GM21619 (cell line): ENCODE results near the gene SNED1.
"Not testable (repeated sequence)": the region's sequence is repeated elsewhere in the genome, so short reads cannot be mapped to it uniquely, and the experiment has no call there.

ENCODE experiments used
- ATAC-seq: cut with Tn5 transposase; IDR thresholded peaks from one replicate; pipeline ENCODE4 v1.9.1; 2021; ENCODE audit not compliant: unreplicated experiment

SNED1 gene

DNA sequence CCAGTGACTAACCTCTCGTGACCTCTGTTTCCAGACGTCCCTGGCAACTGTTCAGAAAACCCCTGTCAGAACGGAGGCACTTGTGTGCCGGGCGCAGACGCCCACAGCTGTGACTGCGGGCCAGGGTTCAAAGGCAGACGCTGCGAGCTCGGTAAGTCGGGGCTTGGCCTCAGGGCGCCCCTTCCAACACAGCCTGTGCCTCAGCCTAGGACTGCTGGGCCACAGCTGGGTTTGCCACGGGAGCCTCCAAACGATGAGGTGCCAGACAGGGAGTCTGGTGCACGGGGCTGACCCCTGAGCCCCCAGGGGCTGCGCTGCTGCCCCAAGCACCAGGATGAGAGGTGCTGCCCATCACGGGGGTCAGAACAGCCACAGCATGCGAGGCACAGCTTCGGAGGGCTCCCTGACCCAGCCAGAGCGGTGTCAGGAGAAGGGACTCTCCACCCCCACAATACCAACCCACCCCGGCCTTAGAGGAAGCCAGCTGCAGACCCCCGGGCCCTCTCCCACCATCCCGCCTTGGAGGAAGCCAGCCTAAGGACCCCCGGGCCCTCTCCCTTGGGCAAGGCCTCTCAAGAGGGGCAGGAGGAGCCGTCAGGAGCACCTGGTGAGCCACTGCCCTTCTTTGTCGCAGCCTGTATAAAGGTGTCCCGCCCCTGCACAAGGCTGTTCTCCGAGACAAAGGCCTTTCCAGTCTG is 83.4 kb downstream of the SNED1 start:
- no peak for ATAC-seq

DNA sequence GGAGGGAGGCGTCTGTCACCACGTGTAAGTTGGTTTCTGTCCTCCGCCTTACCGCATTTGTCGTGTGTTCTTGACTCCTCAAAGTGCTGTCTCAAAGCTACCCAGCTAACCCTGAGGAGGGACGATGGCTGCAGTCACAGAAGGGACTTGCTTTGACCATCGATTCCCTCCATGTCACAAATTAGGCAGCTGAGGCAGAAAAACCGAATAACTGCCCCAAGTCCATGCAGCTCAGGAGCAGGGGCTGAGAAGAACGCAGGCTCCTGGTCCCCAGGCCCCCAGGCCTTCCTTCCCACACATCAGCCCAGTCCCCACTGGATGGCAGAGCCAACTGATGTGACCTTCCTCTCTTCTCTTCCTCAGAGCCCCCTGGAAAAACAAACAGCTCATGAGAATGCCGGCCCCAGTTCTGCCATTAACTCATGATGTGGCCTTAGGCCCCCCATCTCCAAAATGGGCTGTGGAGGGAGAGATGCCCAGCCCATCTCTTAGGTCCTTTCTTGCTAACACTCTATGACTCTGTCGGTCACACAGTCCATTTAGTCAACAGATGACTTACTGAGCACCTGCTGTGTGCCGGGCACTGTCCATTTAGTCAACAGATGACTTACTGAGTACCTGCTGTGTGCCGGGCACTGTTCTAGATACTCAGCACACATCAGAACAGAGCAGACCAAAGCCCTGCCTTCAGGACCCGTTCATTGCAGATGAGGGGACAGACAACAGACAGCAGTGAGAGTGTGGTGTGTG is 84.1 kb downstream of the SNED1 start:
- ATAC-seq, result no peak

DNA sequence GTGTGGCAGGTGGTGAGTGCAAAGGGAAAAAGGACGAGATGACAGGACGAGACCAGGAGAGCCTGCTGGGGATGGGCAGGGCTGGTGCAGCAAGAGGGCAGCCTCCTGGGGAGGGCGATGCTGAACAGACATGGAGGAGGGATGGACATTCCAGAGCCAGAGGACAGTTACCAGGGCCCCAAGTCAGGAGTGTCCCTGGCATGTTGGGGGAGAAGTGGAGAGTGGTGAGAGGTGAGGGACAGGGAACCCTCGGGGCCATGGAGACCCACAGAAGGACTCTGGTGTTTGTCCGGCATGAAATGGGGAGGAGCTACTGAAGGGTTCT is 84.6 kb downstream of the SNED1 start:
- no peak for ATAC-seq

DNA sequence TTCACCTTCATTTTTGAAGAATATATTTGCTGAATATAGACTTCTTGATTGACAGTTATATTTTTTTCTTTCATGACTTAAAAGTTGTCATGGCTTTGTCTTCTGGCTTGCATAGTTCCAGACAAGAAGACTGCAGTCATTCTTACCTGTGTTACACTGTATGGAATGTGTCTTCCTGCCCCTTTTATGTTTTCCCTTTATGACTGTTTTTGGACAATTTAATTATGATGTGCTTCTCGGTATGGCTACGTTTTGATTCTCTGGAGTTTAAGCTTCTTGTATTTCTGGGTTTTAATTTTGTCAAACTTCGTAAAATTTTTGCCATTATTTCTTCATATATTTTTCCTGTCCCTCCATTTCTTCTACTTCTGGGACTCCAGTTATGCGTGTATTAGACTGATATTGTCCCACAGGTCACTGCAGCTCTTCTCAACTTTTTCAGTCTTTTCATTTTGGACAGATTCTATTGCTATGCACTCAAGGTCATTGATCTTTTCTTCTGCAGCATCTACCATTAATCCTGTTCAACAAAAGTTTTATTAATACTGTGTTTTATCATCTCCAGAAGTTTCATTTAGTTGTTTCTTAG is 86.5 kb downstream of the SNED1 start:
- ATAC-seq, result no peak

GRCh38 chr2:241087420-241088268 is 89.2 kb downstream of the SNED1 start:
- peak; percentile 71 for ATAC-seq

DNA sequence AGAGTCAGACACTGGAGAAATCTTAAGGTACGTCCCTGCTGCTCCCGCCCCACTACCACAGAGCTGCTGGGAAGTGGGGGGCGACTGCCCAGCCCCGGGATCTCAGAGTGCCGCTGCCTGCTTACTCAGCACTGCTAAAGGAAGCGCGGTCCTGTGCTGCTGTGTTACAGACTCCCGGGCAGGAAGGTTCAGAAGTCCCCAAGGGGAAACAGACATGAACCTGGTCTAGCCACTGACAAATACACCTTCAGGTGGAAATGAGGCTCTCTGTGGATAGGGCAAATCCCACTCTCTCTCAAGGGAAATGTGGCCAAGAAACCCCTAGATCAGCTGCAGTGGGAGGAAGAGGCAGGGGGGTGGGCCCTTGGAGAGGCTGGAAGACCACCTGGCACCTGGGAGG is 90.0 kb downstream of the SNED1 start:
- peak; percentile 47 for ATAC-seq

GRCh38 chr2:241088791-241089732 is 90.6 kb downstream of the SNED1 start:
- no peak for ATAC-seq

DNA sequence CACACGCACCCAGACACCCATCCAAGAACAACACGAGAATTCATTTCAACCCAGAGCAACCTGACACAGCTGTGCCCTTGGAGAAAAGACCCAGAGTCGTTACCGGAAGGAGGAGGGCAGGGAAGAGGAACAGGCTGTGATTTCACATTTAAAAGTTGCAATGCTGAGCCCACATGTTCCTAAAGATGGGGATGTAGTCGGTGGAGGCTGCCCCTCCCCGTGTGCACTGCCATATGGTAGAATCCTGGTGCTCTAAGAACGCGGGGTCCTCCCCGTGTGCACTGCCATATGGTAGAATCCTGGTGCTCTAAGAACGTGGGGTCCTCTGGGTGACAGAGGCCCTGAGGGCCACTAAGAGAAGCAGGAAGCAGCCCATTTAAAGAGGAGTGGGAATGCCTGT is 92.8 kb downstream of the SNED1 start:
- ATAC-seq, result no peak

DNA sequence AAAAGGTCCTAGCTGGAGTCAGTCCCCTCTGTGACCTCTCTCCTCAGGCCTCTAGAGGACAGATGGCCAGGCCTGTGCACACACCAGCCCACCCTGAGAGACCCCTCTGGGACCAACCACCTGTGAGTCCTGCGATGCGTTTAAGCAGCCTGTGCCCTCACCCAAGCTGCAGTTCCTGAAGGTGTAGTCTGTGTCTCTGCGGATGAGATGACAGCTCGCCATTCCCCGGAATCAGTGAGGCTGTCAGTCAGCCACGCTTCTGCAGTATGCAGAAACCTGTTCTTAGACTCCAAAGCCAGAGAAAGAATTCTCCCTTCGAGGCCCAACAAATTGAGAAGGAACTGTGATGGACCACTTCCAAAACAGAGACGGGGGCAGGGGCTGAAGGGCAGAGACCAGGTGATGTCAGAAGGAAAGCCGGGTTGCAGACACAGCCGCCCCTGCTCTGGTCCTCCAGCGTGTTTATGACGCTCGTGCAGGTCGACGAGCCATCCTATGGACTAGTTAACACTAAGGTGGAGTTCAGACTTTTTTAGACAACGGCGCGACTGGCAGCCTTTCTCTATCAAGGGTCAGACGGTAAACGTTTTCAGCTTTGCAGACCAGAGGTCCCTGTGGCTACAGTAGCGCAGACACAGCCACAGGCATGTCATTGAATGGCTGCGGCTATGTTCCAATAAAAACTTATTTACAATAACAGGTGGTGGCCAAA is 93.5 kb downstream of the SNED1 start:
- no peak for ATAC-seq

DNA sequence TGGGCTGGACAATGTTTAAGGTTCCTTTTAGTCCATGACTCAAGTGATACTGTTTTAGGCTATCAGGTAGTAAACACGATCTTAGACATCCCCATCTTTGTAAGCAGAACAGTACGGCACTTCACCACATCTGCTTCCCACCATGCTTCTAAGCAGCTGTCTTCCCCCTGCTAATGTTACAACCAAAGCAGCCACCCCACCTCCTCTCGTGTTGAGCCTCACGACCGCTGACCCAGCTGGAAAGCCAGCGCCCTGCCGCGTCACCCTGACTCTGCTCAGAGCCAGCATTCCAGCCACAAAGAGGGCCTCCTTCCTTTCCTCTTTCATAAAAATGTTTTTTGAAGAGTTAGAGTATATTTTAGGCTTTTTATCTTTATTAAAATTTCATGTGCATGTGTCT is 94.3 kb downstream of the SNED1 start:
- no peak for ATAC-seq

- ATAC-seq, result not testable (repeated sequence)
Measured at GRCh38 chr2:241093133-241093781, 94.8 kb downstream of the SNED1 start.

GRCh38 chr2:241094172-241094571 is 95.8 kb downstream of the SNED1 start:
- ATAC-seq, result no peak

DNA sequence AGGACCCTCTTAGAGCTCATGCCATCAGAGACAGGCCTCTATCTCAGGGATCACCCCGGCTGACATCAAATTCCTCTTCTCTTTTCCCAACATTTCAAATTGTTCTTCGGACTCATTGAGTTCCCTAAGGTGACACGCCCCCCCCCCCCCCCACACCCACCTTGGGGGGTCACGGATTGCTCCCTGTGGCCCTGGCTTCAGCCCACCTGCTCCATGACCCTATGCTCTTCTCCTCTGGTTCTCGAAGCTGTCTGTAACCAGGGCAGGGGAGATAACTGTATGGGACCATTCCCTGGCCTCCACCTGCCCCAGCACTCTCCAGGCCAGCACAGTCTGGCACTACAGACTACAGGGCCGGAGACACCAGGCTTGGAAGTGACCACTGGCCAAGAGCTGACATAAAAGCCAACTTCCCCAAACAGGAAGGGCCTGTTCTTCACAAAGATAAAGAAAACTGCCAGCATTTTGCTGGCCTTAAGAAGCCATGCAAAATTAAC is 96.6 kb downstream of the SNED1 start:
- no peak for ATAC-seq

- no peak for ATAC-seq
Measured at GRCh38 chr2:241095594-241096290, 97.3 kb downstream of the SNED1 start.

- no peak for ATAC-seq
Measured at GRCh38 chr2:241096979-241097378, 98.6 kb downstream of the SNED1 start.

DNA sequence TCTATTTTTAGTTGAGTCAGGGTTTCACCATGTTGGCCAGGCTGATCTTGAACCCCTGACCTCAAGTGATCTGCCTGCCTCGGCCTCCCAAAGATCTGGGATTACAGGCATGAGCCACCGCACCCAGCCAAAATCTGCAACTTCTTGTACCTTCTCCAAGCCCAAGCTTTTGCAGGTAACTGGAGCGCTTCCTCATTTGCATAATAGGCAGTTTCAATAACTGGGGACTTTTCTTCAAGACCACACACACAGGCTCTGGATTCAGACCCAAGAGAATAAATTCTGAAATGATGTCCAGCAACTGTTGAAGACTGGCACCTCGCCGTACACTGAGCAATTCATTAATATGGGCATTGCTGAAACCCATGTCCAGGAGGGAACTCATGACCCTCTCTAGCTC is 100.8 kb downstream of the SNED1 start:
- ATAC-seq, result no peak

- ATAC-seq, result peak; percentile 85
Measured at GRCh38 chr2:241102239-241102803, 103.9 kb downstream of the SNED1 start, which contains the start of gene MTERF4. MTERF4 (minus strand) TSS chr2:241102287; CDS start chr2:241102273, 14 bp downstream.

- ATAC-seq, result no peak
Measured at GRCh38 chr2:241103176-241103595, 104.8 kb downstream of the SNED1 start.
